ENCODE results near the gene RPL7L1.
"Not testable (repeated sequence)": the region's sequence is repeated elsewhere in the genome, so short reads cannot be mapped to it uniquely, and the experiment has no call there.

Gene RPL7L1

GRCh38 chr6:42894041-42894828, 14.8 kb downstream of the RPL7L1 start:
- not testable (repeated sequence) for DNase-seq

DNA sequence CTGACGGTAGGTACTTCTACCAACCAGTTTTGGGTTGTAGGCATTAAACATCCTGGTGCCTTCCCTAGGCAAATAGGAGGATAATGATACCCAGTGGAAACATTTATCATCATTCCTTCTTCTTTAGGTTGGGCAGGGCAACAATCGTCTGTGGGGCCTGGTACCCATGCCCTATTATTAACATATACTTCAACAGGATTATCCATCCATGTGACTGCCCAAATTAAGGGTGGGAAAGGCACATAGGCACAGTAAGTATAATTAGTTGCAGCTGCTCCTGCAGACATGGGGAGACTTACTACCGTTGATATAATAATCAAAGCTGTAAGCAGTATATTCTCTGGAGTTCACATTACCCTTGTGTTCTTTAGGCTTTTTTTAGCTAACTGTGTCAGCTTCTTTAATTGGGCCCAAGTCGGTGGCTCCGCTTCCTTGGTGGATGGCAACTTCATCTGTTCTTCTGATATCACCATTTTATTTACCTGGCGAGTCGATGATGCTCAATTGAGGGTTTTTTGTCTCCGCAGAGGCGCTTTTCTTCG, 16.8 kb downstream of the RPL7L1 start:
- no peak for DNase-seq

DNA sequence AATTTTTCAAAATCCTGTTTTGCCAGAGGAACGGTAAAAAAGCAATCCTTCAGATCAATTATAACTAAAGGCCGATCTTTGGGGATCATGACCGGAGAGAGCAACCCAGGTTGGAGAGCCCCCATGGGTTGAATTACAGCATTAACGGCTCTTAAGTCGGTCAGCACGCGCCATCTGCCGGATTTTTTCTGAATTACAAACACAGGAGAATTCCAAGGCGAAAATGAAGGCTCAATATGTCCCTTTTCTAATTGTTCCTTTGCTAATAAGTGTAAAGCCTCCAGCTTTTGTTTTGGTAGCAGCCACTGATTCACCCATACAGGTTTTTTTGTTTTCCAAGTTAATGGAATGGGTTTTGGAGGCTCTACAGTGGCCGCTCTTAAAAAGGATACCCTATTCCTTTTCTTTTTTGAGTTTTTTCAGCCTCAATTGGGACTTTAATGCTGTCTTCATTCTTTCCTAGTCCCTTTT, 19.5 kb downstream of the RPL7L1 start:
- peak; percentile 84 for DNase-seq

DNA sequence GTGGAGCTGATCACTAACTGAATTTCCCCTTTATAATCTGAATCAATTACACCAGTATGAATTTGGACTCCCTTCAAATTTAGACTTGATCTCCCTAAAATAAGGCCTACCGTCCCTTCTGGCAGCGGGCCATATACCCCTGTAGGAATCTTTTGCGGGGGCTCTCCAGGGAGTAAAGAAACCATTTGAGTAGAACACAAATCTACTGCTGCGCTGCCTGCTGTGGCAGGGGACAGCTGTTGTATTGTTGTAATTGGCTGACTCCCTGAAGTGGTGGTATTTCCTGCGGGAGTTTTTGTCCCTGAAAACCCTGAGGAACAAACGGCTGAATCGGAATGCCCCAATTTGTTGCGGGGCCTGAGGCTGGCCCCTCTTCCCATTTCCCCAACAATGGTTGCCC, 20.5 kb downstream of the RPL7L1 start:
- no peak for DNase-seq

DNA sequence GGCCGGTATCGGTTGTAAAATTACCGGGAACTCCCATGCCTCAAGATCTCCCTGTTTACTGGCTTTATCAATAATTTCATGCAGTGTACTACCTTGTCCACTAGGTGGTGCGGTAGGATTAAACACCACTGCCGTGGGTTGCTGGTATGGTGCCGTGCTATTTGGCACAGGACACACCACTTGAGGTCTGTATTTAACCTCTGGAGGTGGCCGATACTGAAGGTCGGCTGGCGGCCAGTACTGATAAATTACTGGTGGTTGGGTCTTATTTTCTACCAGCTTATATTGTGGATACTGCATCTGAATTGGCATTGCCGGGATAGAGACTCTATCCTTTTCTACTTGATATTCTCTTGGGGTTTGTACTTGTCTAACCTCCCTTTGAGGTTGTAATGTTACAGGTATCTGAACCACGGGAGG, 22.1 kb downstream of the RPL7L1 start:
- DNase-seq = peak; percentile 87

- not testable (repeated sequence) for DNase-seq
These were observed 23.2 kb downstream of the RPL7L1 start for GRCh38 chr6:42902429-42903263.

DNA sequence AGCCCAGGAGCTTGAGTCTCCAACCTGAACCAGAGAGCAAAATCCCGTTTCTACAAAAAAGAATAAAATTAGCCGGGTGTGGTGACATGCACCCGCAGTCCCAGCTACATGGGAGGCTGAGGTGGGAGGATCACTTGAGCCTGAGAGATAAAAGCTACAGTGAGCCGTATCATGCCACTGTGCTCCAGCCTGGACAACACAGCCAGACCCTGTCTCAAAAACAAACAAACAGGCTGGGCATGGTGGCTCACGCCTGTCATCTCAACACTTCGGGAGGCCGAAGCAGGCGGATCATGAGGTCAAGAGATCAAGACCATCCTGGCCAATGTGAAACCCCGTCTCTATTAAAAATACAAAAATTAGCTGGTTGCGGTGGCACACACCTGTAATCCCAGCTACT, 25.1 kb downstream of the RPL7L1 start:
- DNase-seq = no peak

GRCh38 chr6:42907336-42907735, 27.9 kb downstream of the RPL7L1 start:
- DNase-seq = no peak

DNA sequence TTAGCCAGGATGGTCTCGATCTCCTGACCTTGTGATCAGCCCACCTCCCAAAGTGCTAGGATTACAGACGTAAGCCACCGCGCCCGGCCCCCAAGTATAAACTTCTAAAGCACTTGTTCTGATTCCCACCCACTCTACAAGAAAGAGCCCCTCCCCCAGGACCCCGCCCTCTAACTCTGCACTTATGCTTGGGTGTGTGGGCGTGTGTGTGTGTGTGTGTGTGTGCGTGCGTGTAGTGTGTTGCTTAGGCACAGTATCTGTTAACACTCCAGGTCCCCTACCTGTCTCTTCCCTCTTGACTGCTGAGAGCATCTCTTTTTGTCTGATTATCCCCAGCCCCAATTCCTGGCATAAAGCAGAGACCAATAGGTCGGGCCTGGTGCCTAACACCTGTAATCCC, 30.4 kb downstream of the RPL7L1 start:
- DNase-seq = no peak

- no peak for DNase-seq
These were observed 32.0 kb downstream of the RPL7L1 start for GRCh38 chr6:42911171-42912021.

DNA sequence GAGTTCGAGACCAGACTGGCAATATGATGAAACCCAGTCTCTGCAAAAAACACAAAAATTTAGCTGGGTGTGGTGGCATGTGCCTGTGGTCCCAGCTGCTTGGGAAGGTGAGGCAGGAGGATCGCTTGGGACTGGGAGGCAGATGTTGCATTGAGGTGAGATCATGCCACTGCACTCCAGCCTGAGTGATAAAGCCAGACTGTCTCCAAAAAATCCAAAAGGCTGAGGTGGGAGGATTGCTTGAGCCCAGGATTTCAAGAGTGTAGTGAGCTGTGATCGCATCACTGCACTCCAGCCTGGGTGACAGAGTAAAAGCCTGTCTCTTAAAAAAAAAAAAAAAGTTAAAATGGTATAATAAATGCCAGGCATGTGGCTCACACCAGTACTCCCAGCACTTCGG, 35.1 kb downstream of the RPL7L1 start:
- DNase-seq = no peak

DNA sequence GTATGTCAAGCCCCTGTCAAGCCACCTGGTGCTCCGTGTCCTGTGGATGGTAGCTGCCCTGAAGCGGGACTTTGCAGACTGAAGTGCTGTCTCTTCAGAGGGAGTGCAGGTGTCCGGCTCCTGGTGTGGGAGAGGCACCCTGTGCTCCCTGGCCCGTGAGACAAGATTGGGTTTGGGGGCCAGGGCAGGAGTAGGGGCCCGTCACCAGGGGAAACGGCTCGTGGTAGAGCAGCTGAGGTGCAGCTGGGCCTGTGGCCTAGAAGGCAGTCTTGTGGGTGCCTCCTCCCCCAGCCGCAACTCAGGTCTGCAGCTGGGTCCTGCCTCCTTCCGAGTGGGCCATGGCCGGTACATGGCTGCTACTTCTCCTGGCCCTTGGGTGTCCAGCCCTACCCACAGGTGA, 36.3 kb downstream of the RPL7L1 start, which contains the start of gene PTCRA:
PTCRA (plus strand) TSS at position 322 of the 400 bp plus-strand sequence; CDS start at position 339, 17 bp downstream.
- DNase-seq = no peak

DNA sequence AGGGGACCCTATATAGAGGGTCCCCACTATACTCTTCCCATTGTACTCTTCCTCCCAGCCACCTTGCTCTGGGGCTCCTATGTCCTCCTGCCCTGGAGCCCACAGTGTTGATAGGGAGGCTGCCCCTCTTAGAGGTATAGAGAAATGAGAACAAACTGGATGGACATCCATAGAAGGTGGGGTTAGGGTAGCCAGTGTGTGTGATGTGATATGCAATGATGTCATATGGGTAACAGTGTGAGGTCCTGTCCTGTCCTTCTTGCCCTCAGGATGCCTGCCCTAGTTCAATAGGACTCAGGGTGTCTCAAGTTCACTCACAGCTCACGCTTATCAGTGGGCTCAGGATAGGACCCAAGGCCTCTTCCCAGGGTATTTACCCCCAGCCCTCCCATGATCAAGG, 36.9 kb downstream of the RPL7L1 start:
- DNase-seq = no peak

GRCh38 chr6:42921801-42922200, 42.4 kb downstream of the RPL7L1 start:
- no peak for DNase-seq

GRCh38 chr6:42923666-42924065, 44.2 kb downstream of the RPL7L1 start:
- DNase-seq = no peak

DNA sequence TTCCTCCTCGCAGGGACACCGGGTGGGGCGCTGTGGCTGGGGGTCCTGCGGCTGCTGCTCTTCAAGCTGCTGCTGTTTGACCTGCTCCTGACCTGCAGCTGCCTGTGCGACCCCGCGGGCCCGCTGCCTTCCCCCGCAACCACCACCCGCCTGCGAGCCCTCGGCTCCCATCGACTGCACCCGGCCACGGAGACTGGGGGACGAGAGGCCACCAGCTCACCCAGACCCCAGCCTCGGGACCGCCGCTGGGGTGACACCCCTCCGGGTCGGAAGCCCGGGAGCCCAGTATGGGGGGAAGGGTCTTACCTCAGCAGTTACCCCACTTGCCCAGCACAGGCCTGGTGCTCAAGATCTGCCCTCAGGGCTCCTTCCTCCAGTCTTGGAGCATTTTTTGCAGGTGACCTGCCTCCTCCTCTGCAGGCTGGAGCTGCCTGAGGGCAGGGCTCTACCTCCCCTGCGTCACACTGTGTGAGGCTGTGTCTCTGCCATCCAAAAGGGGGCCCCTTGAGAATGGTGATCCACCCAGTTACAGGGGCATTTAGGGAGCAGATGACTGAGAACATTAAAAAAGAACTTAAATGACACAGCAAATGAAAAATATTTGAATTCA, 45.9 kb downstream of the RPL7L1 start:
- no peak for DNase-seq

DNA sequence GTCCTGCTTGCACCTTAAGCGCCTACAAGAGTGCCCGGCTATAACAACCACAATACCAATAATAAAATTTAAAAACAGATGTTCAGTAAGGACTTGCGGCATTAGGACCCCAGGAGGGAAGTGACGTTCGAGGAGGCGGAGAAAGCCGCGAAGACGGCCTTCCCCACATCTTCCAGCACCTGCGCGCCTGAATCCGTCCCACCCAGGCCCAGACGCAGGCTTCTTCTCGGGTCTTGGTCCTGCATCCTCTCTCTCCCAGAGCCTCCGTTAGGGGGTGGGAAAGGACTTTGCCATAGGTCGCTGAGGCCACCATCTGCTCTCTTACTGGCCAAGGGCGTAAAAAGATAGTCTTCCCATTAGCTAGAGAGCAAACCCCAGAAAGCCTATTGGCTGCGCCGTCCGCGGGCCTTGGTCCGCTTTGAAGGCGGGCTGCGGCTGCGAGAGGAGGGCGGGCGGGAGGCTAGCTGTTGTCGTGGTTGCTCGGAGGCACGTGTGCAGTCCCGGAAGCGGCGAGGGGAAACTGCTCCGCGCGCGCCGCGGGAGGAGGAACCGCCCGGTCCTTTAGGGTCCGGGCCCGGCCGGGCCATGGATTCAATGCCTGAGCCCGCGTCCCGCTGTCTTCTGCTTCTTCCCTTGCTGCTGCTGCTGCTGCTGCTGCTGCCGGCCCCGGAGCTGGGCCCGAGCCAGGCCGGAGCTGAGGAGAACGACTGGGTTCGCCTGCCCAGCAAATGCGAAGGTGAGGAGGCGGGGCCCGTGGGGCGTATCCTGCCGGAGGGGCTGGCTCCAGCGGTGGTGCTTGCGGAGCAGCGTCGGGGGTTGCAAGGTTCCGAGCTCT, 49.8 kb downstream of the RPL7L1 start, which contains the start of gene CNPY3:
CNPY3 (plus strand) TSS at position 495 of the 835 bp plus-strand sequence; CDS start at position 586, 91 bp downstream.
- DNase-seq = peak; percentile 96

GRCh38 chr6:42929821-42930360, 50.5 kb downstream of the RPL7L1 start:
- peak; percentile 67 for DNase-seq

DNA sequence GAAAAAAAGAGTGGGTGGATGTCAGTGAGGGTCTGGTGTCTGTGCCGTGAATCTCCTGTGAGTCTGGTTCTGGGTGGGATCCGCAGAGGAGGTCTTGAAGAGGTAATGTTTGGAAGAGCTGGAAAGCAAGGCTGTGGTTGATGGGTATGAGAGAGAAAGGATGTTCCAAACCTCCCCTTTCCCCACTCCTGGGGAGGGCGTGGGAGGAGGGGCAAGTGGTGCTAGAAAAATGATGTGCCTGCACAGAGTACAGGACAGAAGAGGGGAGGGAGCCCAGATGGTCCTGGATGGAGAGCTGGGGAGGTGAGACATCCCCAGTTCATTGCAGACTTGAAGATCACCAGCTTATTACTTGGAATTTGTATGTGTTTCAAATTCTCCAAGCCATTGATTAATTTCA, 53.0 kb downstream of the RPL7L1 start:
- no peak for DNase-seq

- DNase-seq = no peak
These were observed 53.8 kb downstream of the RPL7L1 start for GRCh38 chr6:42933205-42933604.

GRCh38 chr6:42935322-42935721, 55.9 kb downstream of the RPL7L1 start:
- no peak for DNase-seq

Data from CD4-positive, alpha-beta T cell treated with Interleukin-10 for 1 hour (primary cell).